DMS53 treated with DMSO at 0.1 percent for 48 hours (cell line): ENCODE data around the gene FBXW7.

Experiments used
- DNase-seq: peaks from one replicate; lab custom pipeline; 2025; ENCODE audit not compliant: unreplicated experiment; lab: John Stamatoyannopoulos, UW

Gene FBXW7

GRCh38 chr4:152294765-152295164 is 241.1 kb downstream of the FBXW7 start:
- DNase-seq, result no peak

DNA sequence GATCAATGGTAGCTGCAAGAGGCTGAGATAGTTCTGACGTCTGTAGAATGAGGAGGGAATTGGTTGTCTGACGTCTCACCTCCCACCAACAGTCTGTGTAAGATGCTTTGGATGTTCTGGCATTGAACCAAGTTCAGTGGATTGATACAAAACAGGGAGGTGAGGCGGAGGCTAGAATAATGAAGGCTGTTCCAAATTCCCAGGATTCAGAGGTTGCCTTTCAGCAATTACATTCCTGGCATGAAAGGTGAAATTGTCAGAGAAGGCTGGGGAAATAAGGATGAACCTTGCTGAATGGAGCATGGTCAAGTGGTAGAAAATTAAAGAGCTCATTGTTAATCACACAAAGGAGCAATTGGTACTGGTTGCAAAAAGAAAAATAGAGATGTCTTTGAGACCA is 241.6 kb downstream of the FBXW7 start:
- DNase-seq, result no peak

DNA sequence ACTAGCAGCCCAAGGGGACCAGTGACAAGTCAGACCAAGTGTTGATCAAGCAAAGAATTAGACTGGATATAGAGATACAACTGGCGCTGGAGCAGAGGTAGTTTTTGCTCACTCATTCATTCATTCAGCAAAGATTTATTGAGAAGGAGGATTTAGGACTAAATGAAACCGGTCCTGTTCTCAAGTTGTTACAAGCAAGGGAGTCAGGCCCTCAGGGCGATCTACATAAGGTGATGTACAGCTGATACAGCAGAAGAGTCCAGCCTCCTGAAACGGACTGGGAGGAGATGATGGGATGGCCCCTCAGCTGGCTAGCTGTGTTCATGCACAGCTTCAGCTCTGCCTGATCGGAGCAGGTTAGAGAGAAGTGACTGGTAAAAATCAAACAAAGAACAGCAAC is 242.4 kb downstream of the FBXW7 start:
- no peak for DNase-seq

DNA sequence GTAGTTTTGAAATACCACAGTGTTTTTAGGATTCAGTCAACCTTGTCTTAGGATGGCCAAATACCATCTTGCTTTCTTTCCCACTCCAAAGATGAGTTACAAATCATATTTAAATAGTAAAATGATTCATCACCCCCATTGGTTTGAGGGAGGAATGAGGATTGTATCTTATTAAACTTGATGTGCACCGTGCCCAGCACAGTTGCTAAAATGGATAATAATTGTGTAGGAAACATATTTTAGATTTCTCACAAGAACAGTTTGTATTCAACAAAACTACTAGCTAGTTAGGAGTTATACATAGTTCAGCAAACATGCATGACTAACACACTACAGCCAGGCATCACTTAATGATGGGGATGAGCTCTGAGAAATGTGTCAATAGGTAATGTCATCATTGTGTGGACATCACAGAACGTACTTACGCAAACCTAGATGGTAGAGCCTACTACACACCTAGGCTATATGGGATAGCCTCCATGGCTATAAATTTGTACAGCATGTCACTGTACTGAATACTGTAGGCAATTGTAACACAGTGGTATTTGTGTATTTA is 245.4 kb downstream of the FBXW7 start:
- no peak for DNase-seq

GRCh38 chr4:152289941-152290340 is 246.0 kb downstream of the FBXW7 start:
- no peak for DNase-seq

GRCh38 chr4:152289541-152289940 is 246.4 kb downstream of the FBXW7 start:
- no peak for DNase-seq

- DNase-seq, result no peak
These were observed 252.0 kb downstream of the FBXW7 start for GRCh38 chr4:152283801-152284470.

- DNase-seq, result no peak
These were observed 254.1 kb downstream of the FBXW7 start for GRCh38 chr4:152281822-152282221.

DNA sequence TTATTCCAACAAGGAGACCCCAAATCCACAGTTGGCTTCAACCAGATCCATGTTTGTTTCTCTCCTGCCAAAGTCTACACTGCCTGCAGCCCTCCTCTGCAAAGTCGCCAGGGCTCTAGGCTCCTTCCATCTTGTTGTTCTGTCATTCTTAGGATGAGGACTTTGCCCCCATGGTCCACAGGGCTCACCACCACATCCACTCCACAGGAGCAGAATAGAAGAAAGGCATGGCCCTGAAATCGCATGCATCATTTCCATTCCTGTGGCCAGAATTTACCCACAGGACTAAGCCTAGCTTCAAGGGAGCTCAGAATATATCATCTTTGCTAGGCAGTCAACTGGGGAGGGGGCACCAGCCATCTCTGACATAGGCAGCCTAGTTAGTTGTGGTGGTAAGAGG is 254.7 kb downstream of the FBXW7 start:
- no peak for DNase-seq

DNA sequence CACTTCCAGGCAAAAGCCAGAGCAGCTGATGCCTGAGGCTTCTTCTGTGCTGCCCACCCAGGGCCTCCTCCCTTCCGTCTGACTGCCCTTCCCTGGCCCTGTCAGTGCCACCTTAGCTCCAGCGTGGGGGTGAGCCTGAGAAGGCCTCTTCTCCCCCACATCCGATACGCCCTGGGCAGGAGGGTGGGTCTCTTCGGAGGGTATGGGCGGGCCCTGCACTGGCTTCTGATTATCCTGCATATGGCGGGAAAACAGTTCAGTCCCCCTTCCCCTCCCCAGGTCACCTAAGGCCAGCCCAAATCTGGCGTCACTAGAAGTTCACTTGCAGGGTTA is 256.7 kb downstream of the FBXW7 start:
- no peak for DNase-seq

DNA sequence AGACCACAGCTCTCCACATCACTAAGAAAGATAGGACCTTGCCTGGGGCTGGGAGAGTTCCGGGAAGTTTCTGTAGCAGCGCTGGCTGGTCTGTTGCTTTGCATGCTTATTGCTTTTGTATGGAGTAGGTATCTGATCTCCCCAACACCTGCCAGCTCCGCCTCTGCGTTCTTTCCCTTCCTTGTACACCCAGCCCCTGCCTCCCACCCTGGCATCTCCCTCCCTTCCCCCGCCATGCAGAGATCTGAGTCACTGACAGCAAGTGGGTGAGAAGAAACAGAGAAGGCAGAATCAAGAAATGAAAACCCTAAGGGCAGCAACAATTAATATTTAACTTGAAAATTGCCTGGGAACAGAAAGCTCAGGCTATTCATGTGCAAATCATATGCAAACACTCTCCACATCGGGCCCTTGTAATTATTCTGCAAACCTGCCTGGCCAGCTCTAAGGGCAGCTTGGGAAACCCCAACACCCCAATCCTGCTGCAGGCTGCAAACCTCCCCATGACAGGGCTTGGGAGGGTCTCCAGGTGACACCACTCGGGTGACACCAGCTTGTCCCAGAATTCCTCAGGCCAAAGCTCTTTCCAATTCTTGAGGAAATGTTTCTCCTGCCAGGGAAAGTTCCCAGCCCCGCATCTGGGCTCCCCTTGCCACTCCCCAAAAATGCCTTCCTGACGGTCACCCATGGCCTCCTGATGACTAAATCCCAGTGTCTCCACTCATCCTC is 257.2 kb downstream of the FBXW7 start:
- DNase-seq, result peak; percentile 48

- no peak for DNase-seq
These were observed 257.8 kb downstream of the FBXW7 start for GRCh38 chr4:152278172-152278504.

DNA sequence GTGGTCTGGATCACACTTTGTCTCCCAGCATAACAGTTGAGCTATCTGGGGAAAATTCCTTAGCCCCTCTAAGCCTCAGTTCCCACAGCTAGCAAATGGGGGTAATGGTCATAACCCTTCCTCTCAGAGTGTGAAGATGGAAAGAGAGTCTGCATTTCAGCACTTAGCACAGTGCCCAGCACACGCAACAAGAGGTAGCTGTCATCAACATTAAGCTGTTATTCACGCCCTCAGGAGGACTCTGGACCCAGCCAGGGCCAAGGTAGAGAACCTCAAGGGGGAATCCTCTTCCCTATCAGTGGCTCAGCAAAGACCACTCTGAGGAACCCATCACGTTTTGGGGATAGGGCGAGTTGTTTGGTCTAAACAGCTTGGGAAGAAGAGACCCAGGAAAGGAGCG is 258.6 kb downstream of the FBXW7 start:
- DNase-seq, result no peak

DNA sequence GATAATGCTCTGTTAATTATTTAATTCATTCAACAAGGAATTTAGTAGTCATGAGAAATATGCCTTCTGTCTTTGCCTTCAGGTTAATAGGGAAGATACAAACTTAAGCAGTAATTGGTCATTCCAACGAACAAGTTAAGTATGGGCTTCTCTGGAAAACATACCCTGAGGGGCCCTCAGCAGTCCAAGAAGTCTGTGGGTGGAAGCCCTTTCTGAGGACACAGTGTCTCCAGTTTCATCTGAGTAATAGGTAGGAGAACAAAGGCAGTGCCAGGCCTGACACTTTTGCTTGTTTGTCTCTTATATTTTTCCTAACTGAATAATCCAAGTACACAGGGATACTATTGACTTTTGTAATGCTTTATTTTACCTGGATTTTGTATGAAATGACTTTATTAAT is 262.5 kb downstream of the FBXW7 start:
- DNase-seq, result no peak
